ENCODE measurements around the gene AGBL4.

- TF ChIP-seq CTCF (IDR thresholded peaks at IDR 0.05; ENCODE audit: borderline replicate concordance, extremely low read depth, low read length, poor library complexity, severe bottlenecking), result no peak
- TF ChIP-seq EZH2 (IDR thresholded peaks at IDR 0.05; ENCODE audit: borderline replicate concordance, low read depth, low read length, severe bottlenecking), result no peak
Measured at GRCh38 chr1:48875552-48876329, 1148.0 kb downstream of the AGBL4 start.
